ENCODE measurements around the gene WDR7. TPM values are rescaled to one million over a fixed set of nuclear protein-coding genes. Genes with fewer than 3 reads are reported as not detected.

The WDR7 gene
- total and polyA plus RNA-seq, 2 experiments from 2014 or later, result 7.0 to 14.8 TPM

GRCh38 chr18:56662502-56662901 is 11.3 kb downstream of the WDR7 start:
- DNase-seq (ENCODE audit: low spot score), result no peak
- Histone ChIP-seq H3K27ac (ENCODE audit: low read depth) (no peak overlapping the region), H4K20me1 (replicated peaks; ENCODE audit: insufficient read depth) (no peaks in the 10 kb centered on the region), H2AFZ (no peak overlapping the region), H3F3A (replicated peaks; ENCODE audit: low read depth) (no peaks in the 10 kb centered on the region), H3K79me2 (replicated peaks; ENCODE audit: insufficient read depth) (peaks cover 57% of the 10 kb centered on the region), H3K9me2 (ENCODE audit: insufficient read depth) (no peaks in the 10 kb centered on the region), H3K36me3 (ENCODE audit: insufficient read depth) (no peaks in the 10 kb centered on the region), H3K27me3 (ENCODE audit: insufficient read depth) (no peaks in the 10 kb centered on the region), H3K4me3 (no peak overlapping the region), H3K4me1 (ENCODE audit: insufficient read depth) (no peaks in the 10 kb centered on the region), H3K4me2 (no peak overlapping the region)
- H3K27ac Mint-ChIP-seq, result no peak overlapping the region
- no peaks in the 10 kb centered on the region for H3K36me3 Mint-ChIP-seq (ENCODE audit: low read depth)
- no peak overlapping the region for H3K4me3 Mint-ChIP-seq
- TF ChIP-seq POLR2AphosphoS5 (IDR thresholded peaks at IDR 0.05; ENCODE audit: low read depth) (no peak), ZNF462 (CRISPR knock-in tag; IDR thresholded peaks at IDR 0.05) (no peak), REST (IDR thresholded peaks at IDR 0.05; ENCODE audit: unreplicated experiment) (no peak), EZH2 (IDR thresholded peaks at IDR 0.05; ENCODE audit: low read depth, unreplicated experiment) (no peak), ZNF114 (CRISPR knock-in tag; IDR thresholded peaks at IDR 0.05) (no peak), ZNF331 (CRISPR knock-in tag; IDR thresholded peaks at IDR 0.05; ENCODE audit: low read depth) (no peak)
- peaks cover 12% of the 10 kb centered on the region for H3K4me1 Mint-ChIP-seq
- H3K27me3 Mint-ChIP-seq (ENCODE audit: insufficient read depth, low read depth, poor library complexity), result peaks cover 2% of the 10 kb centered on the region
- ATAC-seq, result no peak
- H3K9me3 Mint-ChIP-seq, result no peaks in the 10 kb centered on the region
